SIG-M5 treated with dmso at 0.1 percent for 504 hours (cell line): ENCODE data around the gene GTF2A1L.
"Not testable (repeated sequence)": the region's sequence is repeated elsewhere in the genome, so short reads cannot be mapped to it uniquely, and the experiment has no call there.

Experiments used
- DNase-seq: peaks from one replicate; lab custom pipeline; 2025; ENCODE audit not compliant: unreplicated experiment; lab: John Stamatoyannopoulos, UW

The GTF2A1L gene

GRCh38 chr2:48696881-48697280, 79.2 kb downstream of the GTF2A1L start:
- no peak for DNase-seq

- no peak for DNase-seq
Observed at GRCh38 chr2:48699348-48699930, 81.8 kb downstream of the GTF2A1L start.

- not testable (repeated sequence) for DNase-seq
Observed at GRCh38 chr2:48703621-48704020, 86.0 kb downstream of the GTF2A1L start.

- DNase-seq = no peak
Observed at GRCh38 chr2:48707466-48707865, 89.8 kb downstream of the GTF2A1L start.

- DNase-seq = no peak
Observed at GRCh38 chr2:48709096-48710034, 91.7 kb downstream of the GTF2A1L start.

GRCh38 chr2:48711343-48711742, 93.7 kb downstream of the GTF2A1L start:
- DNase-seq = no peak

- DNase-seq = no peak
Observed at GRCh38 chr2:48712151-48712550, 94.5 kb downstream of the GTF2A1L start.

- DNase-seq = no peak
Observed at GRCh38 chr2:48713647-48714046, 96.0 kb downstream of the GTF2A1L start.

GRCh38 chr2:48714245-48714644, 96.6 kb downstream of the GTF2A1L start:
- DNase-seq = no peak

- no peak for DNase-seq
Observed at GRCh38 chr2:48715042-48715899, 97.6 kb downstream of the GTF2A1L start.

- no peak for DNase-seq
Observed at GRCh38 chr2:48715956-48716355, 98.3 kb downstream of the GTF2A1L start.

GRCh38 chr2:48717846-48718245, 100.2 kb downstream of the GTF2A1L start:
- DNase-seq = no peak

GRCh38 chr2:48719480-48720177, 102.0 kb downstream of the GTF2A1L start:
- DNase-seq = no peak

GRCh38 chr2:48721158-48721557, 103.5 kb downstream of the GTF2A1L start:
- no peak for DNase-seq

GRCh38 chr2:48722391-48722790, 104.7 kb downstream of the GTF2A1L start:
- DNase-seq = no peak

GRCh38 chr2:48723129-48723528, 105.5 kb downstream of the GTF2A1L start:
- no peak for DNase-seq

- no peak for DNase-seq
Observed at GRCh38 chr2:48724278-48724677, 106.6 kb downstream of the GTF2A1L start.

GRCh38 chr2:48725696-48726494, 108.2 kb downstream of the GTF2A1L start:
- DNase-seq = no peak

GRCh38 chr2:48727560-48727959, 109.9 kb downstream of the GTF2A1L start:
- no peak for DNase-seq

GRCh38 chr2:48728295-48728694, 110.6 kb downstream of the GTF2A1L start:
- DNase-seq = no peak
